Osteocyte (in vitro differentiated cells): ENCODE data around the gene LILRA5. TPM values are rescaled to one million over a fixed set of nuclear protein-coding genes. Genes with fewer than 3 reads are reported as not detected.

Source experiments
- DNase-seq: peaks from one replicate; pipeline ENCODE4 v3.0.0; 2021; ENCODE audit warnings: mixed read lengths; ENCODE audit not compliant: unreplicated experiment; ENCODE audit errors: extremely low spot score
- H3K27ac Mint-ChIP-seq: one replicate; pipeline ENCODE4 v1.8.0; 2021; ENCODE audit warnings: mild to moderate bottlenecking, mixed read lengths; ENCODE audit not compliant: unreplicated experiment
- H3K27me3 Mint-ChIP-seq: one replicate; pipeline ENCODE4 v1.8.0; 2021; ENCODE audit warnings: mixed read lengths; ENCODE audit not compliant: unreplicated experiment
- H3K36me3 Mint-ChIP-seq: one replicate; pipeline ENCODE4 v1.8.0; 2021; ENCODE audit warnings: mixed read lengths; ENCODE audit not compliant: unreplicated experiment
- H3K4me1 Mint-ChIP-seq: one replicate; pipeline ENCODE4 v1.8.0; 2021; ENCODE audit warnings: mixed read lengths; ENCODE audit not compliant: unreplicated experiment
- H3K4me3 Mint-ChIP-seq: one replicate; pipeline ENCODE4 v1.8.0; 2021; ENCODE audit warnings: mild to moderate bottlenecking, moderate library complexity, mixed read lengths; ENCODE audit not compliant: unreplicated experiment
- H3K9me3 Mint-ChIP-seq: one replicate; pipeline ENCODE4 v1.8.0; 2021; ENCODE audit warnings: mixed read lengths; ENCODE audit not compliant: unreplicated experiment
- total RNA-seq: library from RNA; stranded (reverse); gene quantifications from 2 replicates; pipeline ENCODE4 v1.2.1, GENCODE V29; 2021
- TF ChIP-seq, protein P1 (sequence below): fragments of 200-600 bp; sonication (generic); IDR thresholded peaks from 2 replicates; pipeline ENCODE4 v1.5.0; 2021; ENCODE audit warnings: antibody characterized with exemption, mild to moderate bottlenecking, moderate library complexity

The LILRA5 gene
- total RNA-seq, 1 donor from 2014 or later = not detected

DNA sequence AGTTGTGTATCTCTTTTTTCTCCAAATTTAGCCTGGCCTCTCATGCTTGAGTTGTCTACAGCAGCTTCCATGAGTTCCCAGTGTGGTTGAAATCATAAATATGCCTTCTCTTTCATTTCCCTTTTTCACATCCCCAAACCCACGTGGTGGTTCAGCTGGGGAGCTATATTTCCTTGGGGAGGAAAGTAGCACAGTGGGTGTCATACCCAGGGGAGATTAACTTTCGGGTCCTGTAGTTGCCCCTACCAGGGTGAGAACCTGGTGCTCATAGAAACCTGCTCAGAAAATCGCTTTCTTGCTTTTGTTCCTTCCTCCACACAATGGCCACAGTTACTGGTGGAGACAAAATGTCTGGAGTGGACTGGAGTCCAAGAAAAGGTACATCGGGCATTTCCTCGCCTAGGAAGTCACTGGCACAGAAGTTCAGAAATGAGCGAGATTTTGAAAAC, 33.0 kb upstream of the LILRA5 start:
- Mint-ChIP-seq H3K9me3 (peaks cover 5% of the 10 kb centered on the region), H3K27ac (no peak overlapping the region), H3K4me3 (no peak overlapping the region), H3K27me3 (no peaks in the 10 kb centered on the region), H3K4me1 (no peaks in the 10 kb centered on the region), H3K36me3 (no peaks in the 10 kb centered on the region)
- TF ChIP-seq, protein P1, sequence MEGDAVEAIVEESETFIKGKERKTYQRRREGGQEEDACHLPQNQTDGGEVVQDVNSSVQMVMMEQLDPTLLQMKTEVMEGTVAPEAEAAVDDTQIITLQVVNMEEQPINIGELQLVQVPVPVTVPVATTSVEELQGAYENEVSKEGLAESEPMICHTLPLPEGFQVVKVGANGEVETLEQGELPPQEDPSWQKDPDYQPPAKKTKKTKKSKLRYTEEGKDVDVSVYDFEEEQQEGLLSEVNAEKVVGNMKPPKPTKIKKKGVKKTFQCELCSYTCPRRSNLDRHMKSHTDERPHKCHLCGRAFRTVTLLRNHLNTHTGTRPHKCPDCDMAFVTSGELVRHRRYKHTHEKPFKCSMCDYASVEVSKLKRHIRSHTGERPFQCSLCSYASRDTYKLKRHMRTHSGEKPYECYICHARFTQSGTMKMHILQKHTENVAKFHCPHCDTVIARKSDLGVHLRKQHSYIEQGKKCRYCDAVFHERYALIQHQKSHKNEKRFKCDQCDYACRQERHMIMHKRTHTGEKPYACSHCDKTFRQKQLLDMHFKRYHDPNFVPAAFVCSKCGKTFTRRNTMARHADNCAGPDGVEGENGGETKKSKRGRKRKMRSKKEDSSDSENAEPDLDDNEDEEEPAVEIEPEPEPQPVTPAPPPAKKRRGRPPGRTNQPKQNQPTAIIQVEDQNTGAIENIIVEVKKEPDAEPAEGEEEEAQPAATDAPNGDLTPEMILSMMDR = no peak
- DNase-seq = no peak

- no peak overlapping the region for H3K27ac Mint-ChIP-seq
- no peaks in the 10 kb centered on the region for H3K36me3 Mint-ChIP-seq
- DNase-seq = no peak
- H3K27me3 Mint-ChIP-seq = no peaks in the 10 kb centered on the region
- H3K9me3 Mint-ChIP-seq = peaks cover 5% of the 10 kb centered on the region
- H3K4me1 Mint-ChIP-seq = no peaks in the 10 kb centered on the region
- TF ChIP-seq, protein P1 = no peak
- H3K4me3 Mint-ChIP-seq = no peak overlapping the region
Observed at GRCh38 chr19:54343868-54344267, 30.9 kb upstream of the LILRA5 start.

- Mint-ChIP-seq H3K27me3 (no peaks in the 10 kb centered on the region), H3K36me3 (no peaks in the 10 kb centered on the region), H3K27ac (no peak overlapping the region), H3K9me3 (peaks cover 5% of the 10 kb centered on the region), H3K4me3 (no peak overlapping the region), H3K4me1 (no peaks in the 10 kb centered on the region)
- TF ChIP-seq, protein P1 = no peak
- no peak for DNase-seq
Observed at GRCh38 chr19:54341295-54341694, 28.3 kb upstream of the LILRA5 start.

GRCh38 chr19:54339646-54340358, 26.8 kb upstream of the LILRA5 start:
- Mint-ChIP-seq H3K4me3 (no peak overlapping the region), H3K27ac (no peak overlapping the region), H3K9me3 (peaks cover 5% of the 10 kb centered on the region), H3K4me1 (no peaks in the 10 kb centered on the region), H3K27me3 (no peaks in the 10 kb centered on the region), H3K36me3 (no peaks in the 10 kb centered on the region)
- DNase-seq = no peak
- TF ChIP-seq, protein P1 = no peak

GRCh38 chr19:54338521-54338920, 25.6 kb upstream of the LILRA5 start:
- peaks cover 4% of the 10 kb centered on the region for H3K27me3 Mint-ChIP-seq
- no peak overlapping the region for H3K4me3 Mint-ChIP-seq
- TF ChIP-seq, protein P1 = no peak
- no peak overlapping the region for H3K27ac Mint-ChIP-seq
- no peak for DNase-seq
- no peaks in the 10 kb centered on the region for H3K9me3 Mint-ChIP-seq
- H3K36me3 Mint-ChIP-seq = no peaks in the 10 kb centered on the region
- H3K4me1 Mint-ChIP-seq = no peaks in the 10 kb centered on the region
